Spleen (tissue), 11 donors: ENCODE data around the gene COA1. TPM values are rescaled to one million over a fixed set of nuclear protein-coding genes. Genes with fewer than 3 reads are reported as not detected.

Source experiments
- DNase-seq: peaks from one replicate; pipeline ENCODE4 v3.0.0-alpha.2; 2020
- H3K27ac ChIP-seq, 8 donors: fragments of 200-600 bp; sonication (generic) in 7 of 8; 1 replicate in 4 of 8; 2 replicates in 4 of 8; pipeline versions ENCODE4 v1.5.0 to v1.8.0; 2016 to 2021; ENCODE audit warnings: inconsistent platforms in 4 of 8, mild to moderate bottlenecking in 4 of 8, moderate library complexity in 1 of 8
- H3K27me3 ChIP-seq, 7 donors: fragments of 200-600 bp; sonication (generic) in 6 of 7; replicated peaks in 1 of 7; 1 replicate in 4 of 7; 2 replicates in 3 of 7; pipeline versions ENCODE4 v1.5.0 to v1.8.0; 2016 to 2021; ENCODE audit warnings: inconsistent platforms in 3 of 7, mild to moderate bottlenecking in 1 of 7
- H3K36me3 ChIP-seq, 6 donors: fragments of 200-600 bp; sonication (generic) in 5 of 6; 1 replicate in 4 of 6; 2 replicates in 2 of 6; pipeline versions ENCODE4 v1.5.0 to v1.8.0; 2016 to 2021; ENCODE audit warnings: inconsistent platforms in 2 of 6
- H3K4me1 ChIP-seq, 6 donors: fragments of 200-600 bp; sonication (generic) in 5 of 6; 1 replicate in 3 of 6; 2 replicates in 3 of 6; pipeline versions ENCODE4 v1.5.0 to v1.8.0; 2016 to 2021; ENCODE audit warnings: inconsistent platforms in 3 of 6
- H3K4me3 ChIP-seq, 8 donors: fragments of 200-600 bp; sonication (generic) in 7 of 8; 1 replicate in 4 of 8; 2 replicates in 4 of 8; pipeline versions ENCODE4 v1.5.0 to v1.8.0; 2016 to 2021; ENCODE audit warnings: inconsistent platforms in 4 of 8, mild to moderate bottlenecking in 4 of 8, moderate library complexity in 2 of 8
- H3K9me3 ChIP-seq, 8 donors: fragments of 200-600 bp; sonication (generic) in 7 of 8; 1 replicate in 4 of 8; 2 replicates in 4 of 8; pipeline versions ENCODE4 v1.5.0 to v1.8.0; 2016 to 2021; ENCODE audit warnings: inconsistent platforms in 4 of 8
- CTCF ChIP-seq, 11 experiments: fragments of 200-600 bp in 7 of 11; fragments of 450-650 bp in 4 of 11; sonication (generic) in 4 of 11; IDR thresholded peaks in 8 of 11; conservative IDR thresholded peaks in 3 of 11; 1 replicate in 7 of 11; 2 replicates in 4 of 11; pipeline versions ENCODE4 v1.4.0 to v1.8.0; 2016 to 2021; ENCODE audit warnings: antibody characterized with exemption in 11 of 11, inconsistent platforms in 4 of 11, mild to moderate bottlenecking in 1 of 11
- POLR2A ChIP-seq, 3 donors: fragments of 450-650 bp; IDR thresholded peaks; one replicate each; pipeline ENCODE4 v1.5.1; 2017; ENCODE audit warnings: antibody characterized with exemption in 3 of 3, mild to moderate bottlenecking in 1 of 3
- POLR2AphosphoS5 ChIP-seq, 3 donors: sonication (generic); formaldehyde crosslinking; IDR thresholded peaks; one replicate each; pipeline ENCODE4 v1.5.1; 2017; ENCODE audit warnings: antibody characterized with exemption in 3 of 3
- WGBS, 5 donors: extraction: QIAGEN DNeasy Blood & Tissue Kit in 3 of 5; methylation state at CpG; one replicate each; pipeline versions ENCODE4 v1.1.5 to v1.1.7; 2013 to 2018; 5-methylcytosine and 5-hydroxymethylcytosine counted together
- intact Hi-C: fragments of 100-400 bp; cut with DNase I; formaldehyde crosslinking; loops from one replicate; pipeline ENCODE4 v1.15.0; 2023; ENCODE audit warnings: low total_unique reads
- polyA plus RNA-seq, 3 donors: library from polyadenylated mRNA; stranded (reverse); fragments of 200-250 nt; gene quantifications; one replicate each; pipeline ENCODE4 v1.2.1, GENCODE V29; 2013
- total RNA-seq, 7 donors: library from RNA; depleted of rRNA in 3 of 7; stranded (reverse); fragments of >200 nt in 3 of 7; fragmentation: NEBNext Ultra II Directional in 4 of 7; extraction: Animal tissue kit (Norgen Biotek cat#: 25700) in 4 of 7; gene quantifications; one replicate each; pipeline versions ENCODE4 v1.1.0 to v1.2.1, GENCODE V29; 2016 to 2021
- donor health status: healthy with polysubstance abuse.
- donor health status: DM: no; HTN: no; CAD: no; lungs with moderate emphysema.
- donor health status: DM: no; HTN: no; CAD: no.
- donor health status: Bipolar disorder and iron deficiency.
- donor health status: healthy.
- donor health status: DM: no; HTN: no; CAD: no.
- donor health status: DM: yes; HTN: yes; CAD: no.

COA1 gene
- total and polyA plus RNA-seq, 10 donors = 48.3 to 102 (median 67.2) TPM

GRCh38 chr7:43768201-43768886 lies 39.0 kb upstream of the COA1 start:
- Histone ChIP-seq H3K9me3 (no peaks in the 10 kb centered on the region), H3K36me3 (peaks cover 0 to 23% (median 15%) of the 10 kb centered on the region in 6 donors), H3K27me3 (no peaks in the 10 kb centered on the region), H3K4me3 (no peak overlapping the region), H3K4me1 (peaks cover 0 to 66% (median 18%) of the 10 kb centered on the region in 6 donors), H3K27ac (peak overlapping the region in 1 of 8 donors; percentile 26)
- intact Hi-C loops = no loop called here
- DNase-seq = no peak
- 86 to 97% (median 87%) methylated on average over 9 of the region's 9 CpGs for WGBS, 5 donors
- TF ChIP-seq CTCF (IDR thresholded peaks at IDR 0.05 in 8 of 11, conservative IDR thresholded peaks at IDR 0.05 in 3 of 11) (no peak), POLR2AphosphoS5 (IDR thresholded peaks at IDR 0.05) (no peak), POLR2A (IDR thresholded peaks at IDR 0.05) (no peak)

- Histone ChIP-seq H3K36me3 (peaks cover 0 to 15% (median 10%) of the 10 kb centered on the region in 6 donors), H3K4me1 (peaks cover 0 to 77% (median 23%) of the 10 kb centered on the region in 6 donors), H3K27ac (no peak overlapping the region), H3K27me3 (no peaks in the 10 kb centered on the region), H3K9me3 (no peaks in the 10 kb centered on the region), H3K4me3 (no peak overlapping the region)
- no peak for DNase-seq
- intact Hi-C loops = no loop called here
- 92 to 96% (median 95%) methylated on average over 8 of the region's 8 CpGs for WGBS, 5 donors
- no peak for TF ChIP-seq CTCF (IDR thresholded peaks at IDR 0.05 in 8 of 11, conservative IDR thresholded peaks at IDR 0.05 in 3 of 11)
- no peak for TF ChIP-seq POLR2AphosphoS5 (IDR thresholded peaks at IDR 0.05)
- no peak for TF ChIP-seq POLR2A (IDR thresholded peaks at IDR 0.05)
Measured at GRCh38 chr7:43767311-43767710, 38.0 kb upstream of the COA1 start.

GRCh38 chr7:43766564-43766963 lies 37.2 kb upstream of the COA1 start:
- TF ChIP-seq POLR2A (IDR thresholded peaks at IDR 0.05) (no peak), CTCF (IDR thresholded peaks at IDR 0.05 in 8 of 11, conservative IDR thresholded peaks at IDR 0.05 in 3 of 11) (no peak), POLR2AphosphoS5 (IDR thresholded peaks at IDR 0.05) (peak in 1 of 3 donors; percentile 10)
- Histone ChIP-seq H3K4me3 (no peak overlapping the region), H3K9me3 (no peaks in the 10 kb centered on the region), H3K36me3 (peaks cover 0 to 8% (median 3%) of the 10 kb centered on the region in 6 donors), H3K4me1 (peaks cover 0 to 84% (median 26%) of the 10 kb centered on the region in 6 donors), H3K27me3 (no peaks in the 10 kb centered on the region), H3K27ac (peak overlapping the region in 4 of 8 donors; percentile 15 to 48 (median 22))
- DNase-seq = no peak
- intact Hi-C loops = no loop called here
- 57 to 81% (median 63%) methylated on average over 8 of the region's 8 CpGs for WGBS, 5 donors

- H3K4me1 ChIP-seq = peaks cover 0 to 90% (median 30%) of the 10 kb centered on the region in 6 donors
- WGBS, 5 donors = 61 to 83% (median 72%) methylated on average over 10 of the region's 10 CpGs
- DNase-seq = no peak
- TF ChIP-seq POLR2A (IDR thresholded peaks at IDR 0.05) = no peak
- TF ChIP-seq POLR2AphosphoS5 (IDR thresholded peaks at IDR 0.05) = no peak
- TF ChIP-seq CTCF (IDR thresholded peaks at IDR 0.05 in 8 of 11, conservative IDR thresholded peaks at IDR 0.05 in 3 of 11) = no peak
- no peaks in the 10 kb centered on the region for H3K9me3 ChIP-seq
- no peaks in the 10 kb centered on the region for H3K27me3 ChIP-seq
- H3K4me3 ChIP-seq = peak overlapping the region in 1 of 8 donors; percentile 49
- peak overlapping the region in 5 of 8 donors; percentile 39 to 84 (median 78) for H3K27ac ChIP-seq
- intact Hi-C loops = no loop called here
- no peaks in the 10 kb centered on the region for H3K36me3 ChIP-seq
Measured at GRCh38 chr7:43764807-43765491, 35.6 kb upstream of the COA1 start.
